G401.6 (cell line): ENCODE results near the gene NRXN3.

Experiments used
- FAIRE-seq: peaks from 2 replicates; lab custom pipeline; 2012; peaks lifted over from hg19 to GRCh38; lab: Jason Lieb, UNC

NRXN3 gene

GRCh38 chr14:79916892-79917291 lies 1746.7 kb downstream of the NRXN3 start:
- FAIRE-seq: no peak
